Neuron (in vitro differentiated cells): Measurements from ENCODE around the gene UMPS.

ENCODE experiments used
- H2AFZ ChIP-seq: one replicate; pipeline ENCODE4 v1.6.1; 2013; ENCODE audit warnings: low read depth, mild to moderate bottlenecking, inconsistent platforms, low read length, moderate library complexity
- H3K27me3 ChIP-seq: one replicate; pipeline ENCODE4 v1.6.1; 2013; ENCODE audit warnings: low read length; ENCODE audit not compliant: insufficient read depth
- H3K36me3 ChIP-seq: one replicate; pipeline ENCODE4 v1.6.1; 2013; ENCODE audit warnings: low read length; ENCODE audit not compliant: insufficient read depth
- H3K4me1 ChIP-seq: one replicate; pipeline ENCODE4 v1.6.1; 2013; ENCODE audit warnings: low read length; ENCODE audit not compliant: insufficient read depth
- H3K4me3 ChIP-seq: 2 replicates; pipeline ENCODE4 v1.5.1; 2013; ENCODE audit warnings: mild to moderate bottlenecking, low read length, moderate library complexity
- H3K9me3 ChIP-seq: one replicate; pipeline ENCODE4 v1.6.1; 2013; ENCODE audit warnings: low read length

Gene UMPS

DNA sequence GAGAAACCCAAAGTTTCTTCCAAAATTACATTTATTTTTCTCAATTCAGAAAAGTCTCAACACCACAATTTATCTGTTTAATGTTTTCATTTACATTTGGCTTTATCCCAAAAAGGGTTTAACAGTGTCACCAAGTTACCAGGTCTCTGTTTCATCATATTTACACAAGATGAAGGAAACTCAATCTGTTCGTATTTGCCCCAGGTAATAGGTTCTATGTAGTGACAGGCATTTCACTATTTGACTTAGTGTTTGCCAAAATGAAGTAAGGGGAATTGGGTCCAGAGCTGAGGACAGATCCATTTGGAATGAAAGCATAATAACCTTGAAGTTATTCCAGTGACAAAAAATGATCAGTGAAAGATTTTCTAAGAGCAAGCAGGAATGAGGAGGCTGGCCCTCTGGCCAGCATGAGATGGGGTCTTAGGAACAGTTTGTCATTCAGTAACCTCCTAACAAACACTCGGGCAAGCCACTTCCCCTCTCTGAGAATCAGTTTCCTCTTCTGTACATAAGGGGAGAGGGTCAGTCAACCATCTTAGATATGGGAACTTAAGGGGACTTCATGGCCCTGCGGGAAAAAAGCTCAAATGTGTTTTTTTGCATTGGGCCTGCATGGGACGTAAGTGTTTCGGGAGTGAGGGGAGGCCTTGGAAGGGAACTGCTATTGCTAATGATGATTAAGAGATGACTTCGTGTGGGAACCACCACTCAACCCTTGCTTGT is 31.8 kb downstream of the UMPS start:
- Histone ChIP-seq H3K4me1 (no peaks in the 10 kb centered on the region), H3K36me3 (no peaks in the 10 kb centered on the region), H3K9me3 (no peaks in the 10 kb centered on the region), H3K27me3 (no peaks in the 10 kb centered on the region), H2AFZ (no peak overlapping the region), H3K4me3 (no peak overlapping the region)

DNA sequence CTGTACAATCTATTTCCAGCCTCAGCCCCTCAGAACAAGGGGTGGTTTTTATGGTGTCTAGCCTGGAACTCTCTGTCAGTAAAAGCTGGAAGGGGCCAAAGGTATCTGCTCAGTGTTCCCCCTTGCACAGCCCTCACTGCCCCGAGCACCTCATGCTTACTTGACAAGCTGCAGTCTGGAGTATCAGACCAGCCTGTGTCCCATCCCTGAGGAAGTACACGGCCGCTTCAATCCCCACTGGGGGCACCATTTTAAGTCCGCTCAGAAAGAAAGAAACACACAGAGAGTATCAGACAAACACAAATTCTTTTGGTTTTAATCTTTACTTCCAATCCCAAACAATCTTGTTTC is 32.4 kb downstream of the UMPS start:
- H3K9me3 ChIP-seq, result no peaks in the 10 kb centered on the region
- H2AFZ ChIP-seq, result no peak overlapping the region
- H3K4me1 ChIP-seq, result no peaks in the 10 kb centered on the region
- no peaks in the 10 kb centered on the region for H3K27me3 ChIP-seq
- no peaks in the 10 kb centered on the region for H3K36me3 ChIP-seq
- H3K4me3 ChIP-seq, result no peak overlapping the region

DNA sequence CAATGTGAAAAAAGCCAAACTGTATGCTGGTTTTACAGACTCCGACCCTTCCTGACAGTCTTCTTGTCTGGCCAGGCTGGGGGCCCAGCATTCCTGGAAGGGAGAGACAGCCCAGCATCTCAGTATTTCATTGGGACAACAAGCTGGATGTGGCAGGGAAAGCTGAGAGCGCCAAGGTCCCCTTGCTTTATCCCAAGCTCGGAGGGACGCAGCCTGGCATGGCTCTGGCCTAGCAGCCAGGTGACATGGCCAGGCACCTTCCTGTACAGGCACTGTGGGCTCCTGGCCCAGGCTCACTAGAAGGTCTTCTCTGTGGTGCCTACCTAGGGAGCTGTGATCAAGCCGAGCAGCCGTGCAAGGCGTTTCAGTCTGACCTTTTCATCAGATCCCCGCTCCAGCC is 33.0 kb downstream of the UMPS start:
- Histone ChIP-seq H2AFZ (no peak overlapping the region), H3K9me3 (no peaks in the 10 kb centered on the region), H3K4me3 (no peak overlapping the region), H3K4me1 (no peaks in the 10 kb centered on the region), H3K36me3 (no peaks in the 10 kb centered on the region), H3K27me3 (no peaks in the 10 kb centered on the region)

- Histone ChIP-seq H3K4me3 (no peak overlapping the region), H3K4me1 (no peaks in the 10 kb centered on the region), H3K9me3 (no peaks in the 10 kb centered on the region), H3K36me3 (no peaks in the 10 kb centered on the region), H2AFZ (no peak overlapping the region), H3K27me3 (no peaks in the 10 kb centered on the region)
These were observed 33.5 kb downstream of the UMPS start for GRCh38 chr3:124763644-124764358.

DNA sequence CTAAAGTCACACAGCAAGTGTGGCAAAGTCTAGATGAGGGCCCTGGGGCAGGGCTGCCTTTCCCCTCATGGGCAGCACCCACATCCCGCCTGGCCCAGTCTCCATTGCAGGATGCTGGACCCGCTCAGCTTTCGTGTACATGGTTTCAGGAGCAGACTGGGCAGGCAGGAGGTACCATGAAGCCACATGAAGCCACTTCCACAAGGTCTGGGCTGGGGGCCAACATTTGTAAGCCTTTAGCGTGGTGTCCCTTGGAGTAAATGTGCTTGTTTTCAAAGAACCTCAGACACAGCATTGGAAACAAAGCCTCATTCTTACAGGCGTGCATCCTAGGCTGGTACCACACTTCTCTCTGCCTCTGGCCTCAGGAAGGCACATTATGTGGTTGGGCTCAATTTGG is 34.5 kb downstream of the UMPS start:
- Histone ChIP-seq H3K4me3 (no peak overlapping the region), H2AFZ (no peak overlapping the region), H3K9me3 (no peaks in the 10 kb centered on the region), H3K27me3 (no peaks in the 10 kb centered on the region), H3K36me3 (no peaks in the 10 kb centered on the region), H3K4me1 (no peaks in the 10 kb centered on the region)

GRCh38 chr3:124765197-124765840 is 35.1 kb downstream of the UMPS start:
- Histone ChIP-seq H3K36me3 (no peaks in the 10 kb centered on the region), H3K9me3 (no peaks in the 10 kb centered on the region), H3K4me3 (no peak overlapping the region)

DNA sequence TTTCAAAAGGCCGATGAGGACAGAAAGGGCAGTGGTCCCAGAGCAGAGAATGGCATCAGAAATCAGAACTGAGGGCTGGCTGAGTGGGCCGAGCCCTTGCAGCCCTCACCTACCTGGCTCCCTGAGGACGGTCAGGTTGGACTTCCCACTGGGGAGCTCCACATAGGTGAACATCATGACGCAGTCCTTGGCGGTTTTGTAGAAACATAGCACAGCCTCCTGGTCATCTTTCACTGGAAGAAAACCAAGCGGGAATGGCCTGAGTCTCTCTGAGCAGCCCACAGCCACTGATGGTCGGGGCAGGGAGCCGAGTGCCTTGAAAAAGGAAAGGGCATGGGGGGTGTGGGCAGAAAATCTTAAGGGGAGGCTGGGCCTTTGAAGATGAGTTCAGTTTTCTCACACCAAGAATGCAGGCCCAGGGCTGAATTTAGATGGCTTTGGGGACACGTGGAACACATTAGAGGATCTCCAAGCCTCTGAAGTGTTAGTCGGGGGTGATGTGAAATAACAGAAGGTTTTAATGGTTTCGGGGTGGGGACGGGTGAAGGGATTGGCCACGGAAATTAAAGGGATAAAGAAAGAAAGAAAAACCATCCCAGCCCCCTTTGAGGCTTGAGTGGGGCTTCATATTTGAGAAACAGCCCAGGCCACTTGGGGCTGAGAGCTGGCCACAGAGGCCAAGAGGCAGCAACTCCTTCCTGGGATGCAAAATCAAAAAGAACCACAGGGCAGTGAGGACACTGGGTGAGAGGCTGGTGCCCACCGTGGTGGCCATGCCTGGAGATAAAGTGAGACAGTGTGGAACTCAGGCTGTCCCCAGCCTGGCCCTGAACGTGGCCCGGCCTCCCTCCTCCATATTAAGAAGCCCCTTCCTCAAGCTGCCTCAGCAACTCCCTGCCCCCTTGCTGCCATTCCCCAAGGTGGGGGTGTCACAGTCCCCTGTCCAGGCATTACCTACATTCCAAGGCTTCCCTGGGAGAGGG is 36.2 kb downstream of the UMPS start:
- Histone ChIP-seq H2AFZ (no peak overlapping the region), H3K36me3 (no peaks in the 10 kb centered on the region), H3K9me3 (no peaks in the 10 kb centered on the region), H3K4me1 (peaks cover 7% of the 10 kb centered on the region), H3K27me3 (no peaks in the 10 kb centered on the region), H3K4me3 (no peak overlapping the region)

More at GRCh38 chr3:124765197-124765840, 35.1 kb downstream of the UMPS start:
- no peak overlapping the region for H2AFZ ChIP-seq
- H3K27me3 ChIP-seq, result no peaks in the 10 kb centered on the region
- H3K4me1 ChIP-seq, result no peaks in the 10 kb centered on the region

DNA sequence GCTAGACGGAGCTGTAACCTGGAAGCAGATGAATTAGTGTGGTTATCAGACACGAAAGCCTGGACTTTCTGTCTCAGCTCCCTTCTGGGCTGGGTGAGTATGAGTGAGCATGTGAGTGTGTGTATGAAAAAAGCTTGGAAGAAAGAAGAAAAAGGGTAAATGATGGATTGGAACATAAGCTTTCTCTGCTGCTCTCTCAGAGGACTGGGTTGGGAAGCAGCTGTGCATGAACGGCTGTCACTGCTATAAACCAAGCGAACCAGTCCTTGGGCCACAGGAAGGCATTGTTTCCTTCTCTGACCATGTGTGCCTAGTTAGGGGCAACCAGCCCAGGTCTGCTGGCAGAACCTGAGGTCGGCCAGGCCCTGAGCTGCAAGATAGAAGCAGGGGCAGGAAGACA is 37.0 kb downstream of the UMPS start:
- Histone ChIP-seq H3K9me3 (no peaks in the 10 kb centered on the region), H3K36me3 (no peaks in the 10 kb centered on the region), H3K27me3 (no peaks in the 10 kb centered on the region), H3K4me1 (peaks cover 14% of the 10 kb centered on the region), H2AFZ (no peak overlapping the region), H3K4me3 (no peak overlapping the region)

DNA sequence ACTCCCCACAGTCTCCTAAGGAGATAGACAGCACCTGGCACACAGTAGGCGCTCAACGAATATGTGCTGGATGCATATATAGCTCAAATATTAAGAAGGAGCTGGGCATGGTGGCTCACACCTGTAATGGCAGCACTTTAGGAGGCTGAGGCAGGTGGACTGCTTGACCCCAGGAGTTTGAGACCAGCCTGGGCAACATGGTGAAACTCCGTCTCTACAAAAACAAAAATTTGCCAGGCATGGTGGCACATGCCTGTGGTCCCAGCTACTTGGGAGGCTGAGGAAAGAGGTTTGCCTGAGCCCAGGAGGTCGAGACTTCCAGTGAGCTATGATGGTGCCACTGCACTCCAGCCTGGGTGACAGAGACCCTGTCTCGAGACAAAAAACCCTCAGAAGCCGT is 37.4 kb downstream of the UMPS start:
- H2AFZ ChIP-seq, result no peak overlapping the region
- no peaks in the 10 kb centered on the region for H3K27me3 ChIP-seq
- peaks cover 19% of the 10 kb centered on the region for H3K4me1 ChIP-seq
- H3K4me3 ChIP-seq, result no peak overlapping the region
- no peaks in the 10 kb centered on the region for H3K9me3 ChIP-seq
- no peaks in the 10 kb centered on the region for H3K36me3 ChIP-seq

DNA sequence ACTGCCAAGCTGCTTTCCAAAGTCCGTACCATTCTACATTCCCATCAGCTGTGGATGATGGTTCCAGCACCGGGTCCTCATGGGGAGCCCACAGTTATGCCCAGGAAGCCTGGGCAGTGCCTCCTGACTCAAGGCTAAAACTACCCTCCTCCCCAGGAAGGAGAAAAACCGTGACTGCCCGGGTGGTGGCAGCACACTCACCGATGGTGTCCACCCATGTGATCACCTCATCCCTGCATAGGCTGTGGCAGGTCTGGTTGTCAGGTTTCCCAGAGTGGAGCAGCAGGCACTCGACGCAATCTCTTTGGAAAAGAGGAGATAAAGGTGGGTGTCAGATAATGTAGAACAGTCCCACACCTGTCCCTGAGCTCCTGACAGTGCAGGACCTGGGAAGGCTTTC is 38.6 kb downstream of the UMPS start:
- H2AFZ ChIP-seq, result no peak overlapping the region
- H3K4me3 ChIP-seq, result no peak overlapping the region
- H3K27me3 ChIP-seq, result no peaks in the 10 kb centered on the region
- no peaks in the 10 kb centered on the region for H3K9me3 ChIP-seq
- no peaks in the 10 kb centered on the region for H3K36me3 ChIP-seq
- H3K4me1 ChIP-seq, result peaks cover 24% of the 10 kb centered on the region

- no peak overlapping the region for H2AFZ ChIP-seq
- H3K4me3 ChIP-seq, result no peak overlapping the region
- H3K27me3 ChIP-seq, result no peaks in the 10 kb centered on the region
- H3K4me1 ChIP-seq, result peaks cover 24% of the 10 kb centered on the region
- H3K9me3 ChIP-seq, result no peaks in the 10 kb centered on the region
- no peaks in the 10 kb centered on the region for H3K36me3 ChIP-seq
These were observed 39.2 kb downstream of the UMPS start for GRCh38 chr3:124769462-124769861.

- Histone ChIP-seq H2AFZ (no peak overlapping the region), H3K4me1 (peaks cover 24% of the 10 kb centered on the region), H3K4me3 (no peak overlapping the region), H3K36me3 (no peaks in the 10 kb centered on the region), H3K9me3 (no peaks in the 10 kb centered on the region), H3K27me3 (no peaks in the 10 kb centered on the region)
These were observed 40.3 kb downstream of the UMPS start for GRCh38 chr3:124770336-124771082.
